NCI-H748 treated with DMSO at 0.1 percent for 48 hours (cell line): ENCODE measurements around the gene IQUB.
"Not testable (repeated sequence)": the region's sequence is repeated elsewhere in the genome, so short reads cannot be mapped to it uniquely, and the experiment has no call there.

Experiments used
- DNase-seq: peaks from one replicate; lab custom pipeline; 2025; lab: John Stamatoyannopoulos, UW

Gene IQUB

GRCh38 chr7:123534383-123535260, at the start of gene IQUB:
TSS of gene IQUB (minus strand) at chr7:123534595. CDS start at chr7:123512340, 22,255 bp downstream.
- peak; percentile 99 for DNase-seq

- DNase-seq = no peak
Measured at GRCh38 chr7:123583821-123584220, 49.4 kb upstream of the IQUB start.

GRCh38 chr7:123581162-123581459, 46.7 kb upstream of the IQUB start:
- DNase-seq = no peak

GRCh38 chr7:123580406-123581161, 46.2 kb upstream of the IQUB start:
- peak; percentile 62 for DNase-seq

- DNase-seq = no peak
Measured at GRCh38 chr7:123579416-123579815, 45.0 kb upstream of the IQUB start.

- DNase-seq = no peak
Measured at GRCh38 chr7:123573896-123574467, 39.6 kb upstream of the IQUB start.

- no peak for DNase-seq
Measured at GRCh38 chr7:123573341-123573740, 38.9 kb upstream of the IQUB start.

GRCh38 chr7:123571684-123572083, 37.3 kb upstream of the IQUB start:
- DNase-seq = no peak

- no peak for DNase-seq
Measured at GRCh38 chr7:123571187-123571586, 36.8 kb upstream of the IQUB start.

- DNase-seq = peak; percentile 8
Measured at GRCh38 chr7:123570390-123571182, 36.2 kb upstream of the IQUB start.

GRCh38 chr7:123569352-123570010, 35.1 kb upstream of the IQUB start:
- no peak for DNase-seq

GRCh38 chr7:123562121-123562520, 27.7 kb upstream of the IQUB start:
- DNase-seq = no peak

- no peak for DNase-seq
Measured at GRCh38 chr7:123558289-123558874, 24.0 kb upstream of the IQUB start.

GRCh38 chr7:123557398-123558288, 23.2 kb upstream of the IQUB start, which contains the start of gene NDUFA5:
TSS of gene NDUFA5 (minus strand) at chr7:123557818. CDS start at chr7:123557795, 23 bp downstream.
- DNase-seq = peak; percentile 99

GRCh38 chr7:123557016-123557397, 22.6 kb upstream of the IQUB start:
- no peak for DNase-seq

- no peak for DNase-seq
Measured at GRCh38 chr7:123555484-123555883, 21.1 kb upstream of the IQUB start.

GRCh38 chr7:123553159-123553558, 18.8 kb upstream of the IQUB start:
- no peak for DNase-seq

- no peak for DNase-seq
Measured at GRCh38 chr7:123552641-123553040, 18.2 kb upstream of the IQUB start.

- not testable (repeated sequence) for DNase-seq
Measured at GRCh38 chr7:123552134-123552533, 17.7 kb upstream of the IQUB start.

GRCh38 chr7:123548406-123548805, 14.0 kb upstream of the IQUB start:
- no peak for DNase-seq
